ENCODE results near the gene TRAPPC2. TPM values are rescaled to one million over a fixed set of nuclear protein-coding genes. Genes with fewer than 3 reads are reported as not detected.

Gene TRAPPC2
- total RNA-seq (10 to 100 TPM; 34.3 to 35.5 TPM), polyA plus RNA-seq (10 to 100 TPM; 25.7 to 51.5 (median 31.9) TPM), total RNA-seq (20.7 to 42.6 (median 32.1) reads per million in 6 experiments)

- Mint-ChIP-seq H3K4me1 (peaks cover 18 to 69% (median 39%) of the 10 kb centered on the region in 4 donors), H3K27ac (peak within 1 kb of the TSS; percentile 95 to 100 (median 98)), H3K36me3 (peaks cover 12 to 28% (median 15%) of the 10 kb centered on the region in 3 donors), H3K27me3 (no peaks in the 10 kb centered on the region), H3K9me3 (peaks cover 0 to 19% (median 0%) of the 10 kb centered on the region in 9 donors), H3K4me3 (peak within 1 kb of the TSS; percentile 93 to 99 (median 98))
- peak; percentile 73 to 95 (median 87) for DNase-seq
- POLR2A ChIA-PET, result interaction anchor here (0.6 to 3.3 kb wide), 24 partner anchors 8 to 761 kb away, joined by 3 to 35 read pairs (median 6); partner anchors contain the start of genes GEMIN8, RAB9A, TCEANC and TMSB4X
- ATAC-seq, result peak; percentile 86 to 89
Measured at GRCh38 chrX:13734278-13735172, at the start of gene TRAPPC2, which contains the start of gene OFD1. TRAPPC2 (minus strand) TSS chrX:13734620; CDS start chrX:13719963, 14,657 bp downstream. OFD1 (plus strand) TSS chrX:13734748; CDS start chrX:13735072, 324 bp downstream.

DNA sequence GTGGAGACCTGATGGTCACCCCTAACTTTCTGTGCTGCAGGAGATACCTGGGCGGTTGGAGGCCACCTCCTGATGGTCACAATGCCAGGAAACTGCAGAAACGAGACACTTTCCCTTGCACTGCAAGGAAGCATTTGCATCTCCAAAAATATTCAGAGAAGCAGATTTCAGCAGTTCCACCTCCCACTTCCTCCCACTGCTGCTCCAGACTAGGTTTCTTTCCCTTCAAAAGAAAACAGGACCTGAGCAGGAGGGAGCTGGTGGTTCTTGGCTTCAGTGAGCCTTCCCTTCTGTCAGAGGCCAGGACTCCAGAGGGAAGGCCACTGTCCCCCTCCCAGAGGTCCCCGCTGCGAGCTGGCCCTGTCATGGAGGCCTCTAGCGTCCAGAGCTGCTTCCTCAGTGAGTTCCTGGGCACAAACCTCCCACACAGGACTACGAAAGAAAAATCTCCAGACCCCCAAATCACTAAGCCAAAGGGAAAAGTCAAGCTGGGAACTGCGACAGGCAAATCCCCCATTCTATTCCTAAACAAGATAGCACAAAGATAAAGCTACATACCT is 46.5 kb upstream of the TRAPPC2 start:
- DNase-seq (no peak), ATAC-seq (no peak)
- POLR2A ChIA-PET, result no interaction called here
- peak overlapping the region in 6 of 10 donors; percentile 8 to 81 (median 44) for H3K27ac Mint-ChIP-seq
- H3K9me3 Mint-ChIP-seq, result no peaks in the 10 kb centered on the region
- H3K36me3 Mint-ChIP-seq, result peaks cover 0 to 3% (median 0%) of the 10 kb centered on the region in 3 donors
- H3K27me3 Mint-ChIP-seq, result no peaks in the 10 kb centered on the region
- H3K4me3 Mint-ChIP-seq, result no peak overlapping the region
- no peaks in the 10 kb centered on the region for H3K4me1 Mint-ChIP-seq

DNA sequence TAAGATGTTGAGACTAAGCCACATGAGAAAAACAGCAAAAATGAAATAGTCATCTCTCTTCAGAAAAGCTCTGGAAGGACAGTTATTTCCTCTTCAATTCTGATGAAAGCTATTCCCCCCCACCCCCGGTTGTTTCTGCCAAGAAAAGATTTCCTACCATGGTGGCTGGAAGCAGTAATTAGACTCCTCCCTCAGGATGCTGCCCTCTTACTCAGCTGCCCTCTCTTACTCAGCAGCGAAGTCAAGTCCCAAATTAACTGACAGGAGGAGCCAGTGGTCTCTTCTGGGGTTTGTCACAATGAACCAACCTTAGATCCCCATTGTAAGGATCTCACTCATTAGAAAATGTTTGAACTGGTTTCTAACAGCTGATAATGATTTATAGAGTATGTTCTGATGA is 44.5 kb upstream of the TRAPPC2 start:
- ATAC-seq, result no peak

GRCh38 chrX:13776387-13776786 is 42.0 kb upstream of the TRAPPC2 start:
- peaks cover 2 to 37% (median 6%) of the 10 kb centered on the region in 3 donors for H3K36me3 Mint-ChIP-seq
- ATAC-seq (no peak), DNase-seq (no peak)
- no peaks in the 10 kb centered on the region for H3K27me3 Mint-ChIP-seq
- H3K9me3 Mint-ChIP-seq, result no peaks in the 10 kb centered on the region
- no peak overlapping the region for H3K4me3 Mint-ChIP-seq
- H3K4me1 Mint-ChIP-seq, result no peaks in the 10 kb centered on the region
- H3K27ac Mint-ChIP-seq, result peak overlapping the region in 1 of 10 donors; percentile 34
- POLR2A ChIA-PET, result no interaction called here

More for the DNA sequence above, 44.5 kb upstream of the TRAPPC2 start:
- Mint-ChIP-seq H3K27ac (peak overlapping the region in 4 of 10 donors; percentile 6 to 57 (median 42)), H3K4me1 (no peaks in the 10 kb centered on the region), H3K27me3 (no peaks in the 10 kb centered on the region), H3K4me3 (no peak overlapping the region), H3K36me3 (peaks cover 0 to 18% (median 2%) of the 10 kb centered on the region in 3 donors), H3K9me3 (no peaks in the 10 kb centered on the region)
- POLR2A ChIA-PET, result no interaction called here
- DNase-seq, result no peak

- ATAC-seq, result no peak
- Mint-ChIP-seq H3K9me3 (no peaks in the 10 kb centered on the region), H3K4me3 (no peak overlapping the region), H3K27ac (no peak overlapping the region), H3K4me1 (no peaks in the 10 kb centered on the region), H3K27me3 (no peaks in the 10 kb centered on the region), H3K36me3 (peaks cover 2 to 38% (median 6%) of the 10 kb centered on the region in 3 donors)
- no peak for DNase-seq
- POLR2A ChIA-PET, result no interaction called here
Measured at GRCh38 chrX:13775837-13776236, 41.4 kb upstream of the TRAPPC2 start.

- H3K36me3 Mint-ChIP-seq, result peaks cover 2 to 50% (median 6%) of the 10 kb centered on the region in 3 donors
- H3K27ac Mint-ChIP-seq, result peak overlapping the region in 3 of 10 donors; percentile 1 to 33 (median 20)
- H3K4me3 Mint-ChIP-seq, result no peak overlapping the region
Measured at GRCh38 chrX:13774696-13775095, 40.3 kb upstream of the TRAPPC2 start.

DNA sequence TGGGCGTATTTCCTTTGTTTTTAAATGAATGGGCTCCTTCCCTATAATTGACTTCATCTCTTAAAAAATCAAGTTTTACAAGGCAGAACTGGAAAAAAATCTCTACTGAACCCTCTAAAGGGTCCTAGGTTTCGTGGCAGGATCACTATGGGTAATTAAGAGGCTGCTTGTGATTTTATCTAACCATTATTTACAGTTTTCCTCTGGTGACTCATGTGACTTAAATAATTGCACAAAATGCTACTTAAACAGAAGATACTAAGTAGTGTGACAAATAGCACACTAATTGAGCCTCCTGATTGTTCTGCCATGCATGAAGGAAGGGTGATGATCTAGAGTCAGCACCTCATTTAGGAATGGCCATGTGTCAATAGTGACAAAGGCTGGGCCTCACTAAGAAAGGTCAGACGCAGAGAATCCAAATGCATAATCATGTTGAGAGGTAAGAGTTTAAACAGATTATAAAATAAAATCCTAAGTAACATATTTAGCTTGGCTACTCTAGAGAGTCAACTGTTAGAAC is 35.7 kb upstream of the TRAPPC2 start:
- peaks cover 5 to 87% (median 6%) of the 10 kb centered on the region in 3 donors for H3K36me3 Mint-ChIP-seq
- H3K27ac Mint-ChIP-seq, result peak overlapping the region in 6 of 10 donors; percentile 7 to 63 (median 40)
- H3K27me3 Mint-ChIP-seq, result no peaks in the 10 kb centered on the region
- H3K4me1 Mint-ChIP-seq, result peaks cover 5 to 11% (median 9%) of the 10 kb centered on the region in 4 donors
- DNase-seq, result no peak
- ATAC-seq, result no peak
- no peak overlapping the region for H3K4me3 Mint-ChIP-seq
- H3K9me3 Mint-ChIP-seq, result no peaks in the 10 kb centered on the region
- POLR2A ChIA-PET, result no interaction called here

More at GRCh38 chrX:13774696-13775095, 40.3 kb upstream of the TRAPPC2 start:
- Mint-ChIP-seq H3K4me1 (peaks cover 0 to 10% (median 2%) of the 10 kb centered on the region in 4 donors), H3K9me3 (no peaks in the 10 kb centered on the region), H3K27me3 (no peaks in the 10 kb centered on the region)
- POLR2A ChIA-PET, result no interaction called here
- ATAC-seq (no peak), DNase-seq (no peak)

DNA sequence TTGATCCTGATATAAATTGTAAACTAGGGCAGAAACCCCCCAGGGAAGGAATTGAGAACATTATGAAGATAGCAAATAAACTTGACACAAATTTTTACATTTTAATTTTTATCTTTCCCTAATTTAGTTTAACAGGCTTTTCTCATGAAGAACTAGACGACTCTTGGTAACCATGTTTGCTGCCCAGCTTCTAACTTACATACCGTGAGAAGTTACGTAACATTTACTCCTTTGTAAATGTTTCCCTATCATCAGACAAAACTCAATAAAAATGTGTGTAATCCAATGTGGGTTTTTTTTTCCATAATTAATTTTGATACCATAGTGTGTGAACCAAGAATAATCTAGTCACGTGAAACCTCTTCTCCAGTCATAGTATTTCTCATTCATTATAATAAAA is 34.5 kb upstream of the TRAPPC2 start:
- Mint-ChIP-seq H3K27me3 (no peaks in the 10 kb centered on the region), H3K27ac (no peak overlapping the region), H3K4me1 (peaks cover 5 to 11% (median 9%) of the 10 kb centered on the region in 4 donors), H3K4me3 (no peak overlapping the region), H3K9me3 (no peaks in the 10 kb centered on the region), H3K36me3 (peaks cover 3 to 82% (median 6%) of the 10 kb centered on the region in 3 donors)
- POLR2A ChIA-PET, result no interaction called here
- ATAC-seq (no peak), DNase-seq (no peak)

- H3K36me3 Mint-ChIP-seq, result peaks cover 0 to 82% (median 3%) of the 10 kb centered on the region in 3 donors
- peak overlapping the region in 1 of 10 donors; percentile 56 for H3K27ac Mint-ChIP-seq
- POLR2A ChIA-PET, result no interaction called here
- DNase-seq (no peak), ATAC-seq (no peak)
- no peak overlapping the region for H3K4me3 Mint-ChIP-seq
- no peaks in the 10 kb centered on the region for H3K27me3 Mint-ChIP-seq
- H3K9me3 Mint-ChIP-seq, result no peaks in the 10 kb centered on the region
- peaks cover 3 to 23% (median 9%) of the 10 kb centered on the region in 4 donors for H3K4me1 Mint-ChIP-seq
Measured at GRCh38 chrX:13764765-13765164, 30.3 kb upstream of the TRAPPC2 start.

DNA sequence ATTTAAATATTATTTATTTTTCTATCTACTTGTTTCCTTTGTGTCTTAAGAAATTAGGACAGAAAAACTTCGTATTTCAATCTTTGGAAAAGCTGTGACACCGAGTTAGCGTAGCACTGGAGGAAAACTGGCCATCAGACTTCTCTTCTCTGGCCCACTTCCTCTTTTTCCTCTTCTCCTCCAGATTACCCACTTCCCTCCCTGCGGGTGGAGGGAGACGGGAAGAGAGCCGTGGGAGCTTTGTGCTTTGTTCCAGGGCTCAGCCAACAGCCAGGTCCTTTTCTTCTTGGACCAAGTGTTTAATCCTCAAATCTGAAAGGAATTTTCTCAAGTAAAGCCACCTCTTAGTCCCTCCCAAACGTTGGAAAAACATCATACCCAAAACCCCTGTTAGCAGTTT is 29.9 kb upstream of the TRAPPC2 start:
- Mint-ChIP-seq H3K4me1 (peaks cover 3 to 25% (median 9%) of the 10 kb centered on the region in 4 donors), H3K9me3 (no peaks in the 10 kb centered on the region), H3K36me3 (peaks cover under 1 to 82% (median 3%) of the 10 kb centered on the region in 3 donors), H3K27me3 (no peaks in the 10 kb centered on the region), H3K27ac (no peak overlapping the region), H3K4me3 (no peak overlapping the region)
- DNase-seq, result no peak
- POLR2A ChIA-PET, result no interaction called here
- ATAC-seq, result no peak

DNA sequence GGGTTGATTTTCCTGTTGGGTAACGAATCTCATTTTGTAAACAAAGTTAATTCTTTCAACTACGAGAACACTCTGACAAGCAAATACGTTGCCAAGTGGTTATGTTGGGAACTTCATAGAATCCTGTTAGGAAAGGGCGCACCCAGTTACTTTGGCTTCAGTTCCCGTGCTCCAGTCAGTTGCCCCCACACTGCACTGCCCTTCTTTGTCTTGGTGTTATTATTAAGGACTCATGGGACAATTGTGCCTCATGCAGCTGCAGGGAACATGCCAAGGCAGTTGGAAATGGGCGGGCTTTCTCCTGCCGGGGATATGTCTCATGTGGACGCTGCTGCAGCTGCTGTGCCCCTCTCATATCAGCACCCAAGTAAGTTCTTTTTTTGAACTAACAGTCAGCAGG is 29.1 kb upstream of the TRAPPC2 start:
- POLR2A ChIA-PET, result no interaction called here
- Mint-ChIP-seq H3K27ac (peak overlapping the region in 1 of 10 donors; percentile 18), H3K9me3 (no peaks in the 10 kb centered on the region), H3K36me3 (peaks cover 5 to 81% (median 6%) of the 10 kb centered on the region in 3 donors), H3K4me3 (no peak overlapping the region), H3K4me1 (peaks cover 3 to 31% (median 9%) of the 10 kb centered on the region in 4 donors), H3K27me3 (no peaks in the 10 kb centered on the region)
- no peak for ATAC-seq
- no peak for DNase-seq

- H3K4me3 Mint-ChIP-seq, result no peak overlapping the region
- ATAC-seq, result no peak
Measured at GRCh38 chrX:13761606-13762414, 27.4 kb upstream of the TRAPPC2 start.

More at GRCh38 chrX:13761606-13762414, 27.4 kb upstream of the TRAPPC2 start:
- no peaks in the 10 kb centered on the region for H3K27me3 Mint-ChIP-seq
- POLR2A ChIA-PET, result no interaction called here
- no peaks in the 10 kb centered on the region for H3K9me3 Mint-ChIP-seq
- peak overlapping the region in 1 of 10 donors; percentile 17 for H3K27ac Mint-ChIP-seq
- peaks cover 5 to 80% (median 6%) of the 10 kb centered on the region in 3 donors for H3K36me3 Mint-ChIP-seq
- H3K4me1 Mint-ChIP-seq, result peaks cover 3 to 34% (median 8%) of the 10 kb centered on the region in 4 donors
- DNase-seq, result no peak

Data from naive thymus-derived CD8-positive, alpha-beta T cell (primary cell).